Measurements from ENCODE around the gene HMGA1.

Gene HMGA1, protein sequence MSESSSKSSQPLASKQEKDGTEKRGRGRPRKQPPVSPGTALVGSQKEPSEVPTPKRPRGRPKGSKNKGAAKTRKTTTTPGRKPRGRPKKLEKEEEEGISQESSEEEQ

DNA sequence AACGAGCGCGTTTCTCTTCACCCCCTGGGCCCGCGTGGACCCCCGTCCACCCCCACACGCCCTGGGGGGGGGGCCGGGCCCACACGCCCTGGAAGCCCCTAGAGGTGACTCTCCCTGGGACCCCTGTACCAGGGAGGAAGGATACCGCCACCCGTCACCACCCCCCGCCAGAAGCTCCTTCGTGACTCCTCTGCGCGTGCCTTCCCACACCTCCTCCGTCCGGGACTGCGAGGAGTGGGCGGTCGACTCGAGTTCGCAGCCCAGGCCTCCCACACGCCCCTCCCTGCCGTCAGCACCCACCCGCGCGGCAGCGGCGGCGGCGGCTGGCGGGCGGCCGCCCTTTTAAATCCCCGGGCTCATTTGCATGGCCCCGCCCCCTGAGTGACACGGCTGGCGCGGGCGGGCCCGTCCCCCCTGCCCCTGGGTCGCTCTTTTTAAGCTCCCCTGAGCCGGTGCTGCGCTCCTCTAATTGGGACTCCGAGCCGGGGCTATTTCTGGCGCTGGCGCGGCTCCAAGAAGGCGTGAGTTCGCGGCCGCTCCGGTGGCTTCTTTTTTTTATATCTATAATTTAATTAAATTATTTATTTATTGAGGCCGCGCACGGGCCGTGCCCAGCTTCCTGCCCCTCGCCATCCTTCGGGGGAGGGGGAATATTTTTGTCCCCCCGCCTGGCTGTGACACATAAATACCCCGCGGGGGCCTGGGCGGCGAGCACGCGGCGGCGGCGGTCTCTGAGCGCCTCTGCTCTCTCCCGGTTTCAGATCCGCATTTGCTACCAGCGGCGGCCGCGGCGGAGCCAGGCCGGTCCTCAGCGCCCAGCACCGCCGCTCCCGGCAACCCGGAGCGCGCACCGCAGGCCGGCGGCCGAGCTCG, at the start of gene HMGA1:
TSS of gene HMGA1 (plus strand) at position 431 of the 873 bp plus-strand sequence. CDS start 3,908 bp downstream, outside the sequence.
- peaks cover 46% of the 10 kb centered on the region for H3K79me2 ChIP-seq (ENCODE audit: control insufficient read depth, insufficient read depth, low read length, unreplicated experiment)

DNA sequence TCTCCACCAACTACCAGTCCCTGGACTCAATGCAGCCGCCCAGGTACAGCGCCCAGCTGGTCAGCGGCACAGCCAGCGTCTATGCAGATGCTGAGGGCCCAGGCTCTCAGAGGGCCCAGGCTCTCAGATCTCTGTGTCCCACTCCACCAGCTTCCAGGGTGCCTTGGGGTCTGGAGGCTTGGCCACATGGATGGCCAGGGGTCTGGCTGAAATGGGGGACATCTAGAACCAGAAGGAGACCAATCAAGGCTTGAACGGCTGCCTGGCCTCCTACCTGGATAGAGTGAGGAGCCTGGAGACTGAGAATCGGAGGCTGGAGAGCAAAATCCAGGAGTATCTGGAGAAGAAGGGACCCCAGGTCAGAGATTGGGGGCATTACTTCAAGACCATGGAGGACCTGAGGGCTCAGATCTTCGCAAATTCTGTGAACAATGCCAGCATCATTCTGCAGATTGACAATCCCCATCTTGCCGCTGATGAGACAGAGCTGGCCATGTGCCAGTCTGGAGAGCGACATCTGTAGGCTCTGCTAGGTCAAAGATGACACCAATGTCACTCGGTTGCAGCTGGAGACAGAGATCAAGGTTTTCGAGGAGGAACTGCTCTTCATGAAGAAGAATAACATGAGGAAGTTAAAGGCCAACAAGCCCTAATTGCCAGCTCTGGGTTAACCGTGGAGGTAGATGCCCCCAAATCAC, 46.7 kb upstream of the HMGA1 start:
- H3K4me3 ChIP-seq (ENCODE audit: low read depth, low read length): no peak overlapping the region
- H3K27ac ChIP-seq (ENCODE audit: low read depth, low read length): no peak overlapping the region
- no peaks in the 10 kb centered on the region for H3K27me3 ChIP-seq (ENCODE audit: insufficient read depth, low read length)
- no peaks in the 10 kb centered on the region for H3K36me3 ChIP-seq (ENCODE audit: insufficient read depth, low read length)
- H3K79me2 ChIP-seq (ENCODE audit: control insufficient read depth, insufficient read depth, low read length, unreplicated experiment): no peaks in the 10 kb centered on the region
- no peaks in the 10 kb centered on the region for H3K4me1 ChIP-seq (ENCODE audit: control insufficient read depth, insufficient read depth, low read length, unreplicated experiment)
- H2AFZ ChIP-seq (ENCODE audit: low read length, unreplicated experiment): no peak overlapping the region

More for the DNA sequence above, at the start of gene HMGA1:
- H3K27ac ChIP-seq (ENCODE audit: low read depth, low read length): peak within 1 kb of the TSS; percentile 60
- H3K27me3 ChIP-seq (ENCODE audit: insufficient read depth, low read length): no peaks in the 10 kb centered on the region
- peak within 1 kb of the TSS; percentile 37 for H2AFZ ChIP-seq (ENCODE audit: low read length, unreplicated experiment)
- H3K36me3 ChIP-seq (ENCODE audit: insufficient read depth, low read length): peaks cover 8% of the 10 kb centered on the region; the same call in 1 of the 2 replicates
- H3K4me1 ChIP-seq (ENCODE audit: control insufficient read depth, insufficient read depth, low read length, unreplicated experiment): peaks cover 37% of the 10 kb centered on the region
- peak within 1 kb of the TSS; percentile 95 for H3K4me3 ChIP-seq (ENCODE audit: low read depth, low read length)

DNA sequence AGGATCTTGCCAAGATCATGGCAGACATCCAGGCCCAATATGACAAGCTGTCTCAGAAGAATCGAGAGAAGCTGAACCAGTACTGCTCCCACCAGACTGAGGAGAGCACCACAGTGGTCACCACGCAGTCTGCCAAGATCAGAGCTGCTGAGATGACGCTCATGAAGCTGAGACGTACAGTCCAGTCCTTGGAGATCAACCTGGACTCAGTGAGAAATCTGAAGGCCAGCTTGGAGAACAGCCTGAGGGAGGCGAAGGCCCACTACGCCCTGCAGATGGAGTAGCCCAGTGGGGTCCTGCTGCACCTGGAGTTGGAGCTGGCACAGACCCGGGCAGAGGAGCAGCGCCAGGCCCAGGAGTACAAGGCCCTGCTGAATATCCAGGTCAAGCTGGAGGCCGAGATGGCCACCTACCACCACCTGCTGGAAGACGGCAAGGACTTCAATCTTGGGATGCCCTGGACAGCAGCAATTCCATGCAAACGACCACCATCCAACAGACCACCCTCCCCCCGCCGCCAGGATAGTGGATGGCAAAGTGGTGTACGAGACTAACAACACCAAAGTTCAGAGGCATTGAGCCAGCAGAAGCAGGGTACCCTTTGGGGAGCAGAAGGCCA, 46.1 kb upstream of the HMGA1 start:
- Histone ChIP-seq H3K4me3 (ENCODE audit: low read depth, low read length) (no peak overlapping the region), H3K36me3 (ENCODE audit: insufficient read depth, low read length) (no peaks in the 10 kb centered on the region), H3K4me1 (ENCODE audit: control insufficient read depth, insufficient read depth, low read length, unreplicated experiment) (no peaks in the 10 kb centered on the region), H3K27me3 (ENCODE audit: insufficient read depth, low read length) (no peaks in the 10 kb centered on the region), H3K27ac (ENCODE audit: low read depth, low read length) (no peak overlapping the region), H2AFZ (ENCODE audit: low read length, unreplicated experiment) (no peak overlapping the region), H3K79me2 (ENCODE audit: control insufficient read depth, insufficient read depth, low read length, unreplicated experiment) (no peaks in the 10 kb centered on the region)

DNA sequence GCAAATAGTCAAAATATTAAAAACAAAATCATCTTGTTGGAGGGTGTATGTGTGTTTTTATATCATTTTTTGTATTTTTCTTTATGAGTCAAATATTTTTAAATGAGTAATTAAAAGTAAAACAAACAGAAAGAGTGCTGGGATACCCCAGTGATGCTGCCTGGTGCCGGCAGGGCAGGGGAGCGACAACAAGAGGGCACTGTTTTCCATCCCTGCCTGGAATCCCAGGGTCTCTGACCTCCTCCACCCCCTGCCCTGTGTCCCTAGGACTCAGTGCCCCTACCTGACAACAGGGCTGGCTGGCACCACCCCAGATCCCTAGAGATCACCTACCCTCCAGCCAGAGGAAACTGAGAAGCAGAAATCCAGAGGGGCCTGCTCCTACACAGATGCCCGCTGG, 41.9 kb upstream of the HMGA1 start:
- Histone ChIP-seq H3K4me3 (ENCODE audit: low read depth, low read length) (no peak overlapping the region), H3K79me2 (ENCODE audit: control insufficient read depth, insufficient read depth, low read length, unreplicated experiment) (no peaks in the 10 kb centered on the region), H2AFZ (ENCODE audit: low read length, unreplicated experiment) (no peak overlapping the region), H3K36me3 (ENCODE audit: insufficient read depth, low read length) (no peaks in the 10 kb centered on the region), H3K27me3 (ENCODE audit: insufficient read depth, low read length) (no peaks in the 10 kb centered on the region), H3K4me1 (ENCODE audit: control insufficient read depth, insufficient read depth, low read length, unreplicated experiment) (no peaks in the 10 kb centered on the region), H3K27ac (ENCODE audit: low read depth, low read length) (no peak overlapping the region)

DNA sequence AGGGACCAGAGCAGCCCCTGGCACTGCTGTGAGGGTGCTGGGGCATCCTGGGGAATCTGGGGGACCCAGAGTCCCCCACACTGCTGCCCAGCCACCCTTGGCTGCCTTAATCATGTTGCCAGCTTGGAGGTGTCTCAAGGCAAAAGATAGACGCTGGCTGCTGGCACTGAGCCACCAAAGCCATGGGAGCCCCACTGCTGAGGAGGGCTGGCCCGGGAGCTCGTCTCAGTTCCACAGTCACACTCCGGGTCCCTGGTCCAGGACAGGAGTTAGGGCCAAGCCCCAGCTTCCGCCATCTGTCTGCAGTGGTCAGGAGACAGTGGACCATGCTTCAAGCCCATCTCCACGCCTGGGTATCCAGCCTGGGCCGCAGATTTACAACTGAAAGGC, 41.0 kb upstream of the HMGA1 start:
- Histone ChIP-seq H3K27ac (ENCODE audit: low read depth, low read length) (no peak overlapping the region), H3K79me2 (ENCODE audit: control insufficient read depth, insufficient read depth, low read length, unreplicated experiment) (no peaks in the 10 kb centered on the region), H2AFZ (ENCODE audit: low read length, unreplicated experiment) (peak overlapping the region; percentile 89), H3K4me1 (ENCODE audit: control insufficient read depth, insufficient read depth, low read length, unreplicated experiment) (no peaks in the 10 kb centered on the region), H3K4me3 (ENCODE audit: low read depth, low read length) (no peak overlapping the region), H3K27me3 (ENCODE audit: insufficient read depth, low read length) (no peaks in the 10 kb centered on the region), H3K36me3 (ENCODE audit: insufficient read depth, low read length) (no peaks in the 10 kb centered on the region)

DNA sequence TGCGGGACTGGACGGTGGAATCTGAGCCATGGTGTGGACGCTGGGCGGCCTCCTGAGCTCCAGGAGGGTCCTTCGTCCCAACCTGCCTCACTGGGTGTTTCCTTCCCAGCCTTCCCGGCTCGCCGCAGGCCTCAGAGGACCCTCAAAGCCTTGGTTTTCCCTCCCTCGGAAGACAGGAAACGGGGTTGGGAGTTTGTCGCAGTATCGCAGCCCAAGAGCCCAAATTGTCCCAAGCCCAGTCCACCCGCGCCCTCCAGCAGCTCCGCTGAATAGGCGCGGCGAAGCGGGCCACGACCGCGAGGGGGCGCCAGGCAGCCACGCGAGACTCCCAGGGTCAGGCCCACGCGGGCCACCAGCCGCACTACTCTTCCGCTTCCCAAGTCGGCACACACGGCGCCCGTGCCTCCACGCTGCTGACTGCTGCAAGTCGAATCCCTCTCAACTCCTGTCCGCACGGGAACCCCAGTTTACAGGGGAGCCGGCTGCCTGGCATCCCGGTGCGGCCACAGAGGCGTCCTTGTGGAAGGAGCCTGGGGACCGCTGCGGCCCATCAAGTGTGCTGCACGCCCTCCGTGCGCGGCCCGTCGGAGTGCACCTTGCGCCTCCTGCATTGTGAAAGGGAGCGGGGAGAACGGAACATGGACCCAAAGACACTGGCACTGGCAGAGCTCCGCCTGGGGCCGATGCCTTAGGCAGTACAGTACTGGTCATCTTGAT, 40.4 kb upstream of the HMGA1 start:
- Histone ChIP-seq H3K27me3 (ENCODE audit: insufficient read depth, low read length) (no peaks in the 10 kb centered on the region), H3K27ac (ENCODE audit: low read depth, low read length) (no peak overlapping the region), H3K4me3 (ENCODE audit: low read depth, low read length) (peak overlapping the region; percentile 75)

DNA sequence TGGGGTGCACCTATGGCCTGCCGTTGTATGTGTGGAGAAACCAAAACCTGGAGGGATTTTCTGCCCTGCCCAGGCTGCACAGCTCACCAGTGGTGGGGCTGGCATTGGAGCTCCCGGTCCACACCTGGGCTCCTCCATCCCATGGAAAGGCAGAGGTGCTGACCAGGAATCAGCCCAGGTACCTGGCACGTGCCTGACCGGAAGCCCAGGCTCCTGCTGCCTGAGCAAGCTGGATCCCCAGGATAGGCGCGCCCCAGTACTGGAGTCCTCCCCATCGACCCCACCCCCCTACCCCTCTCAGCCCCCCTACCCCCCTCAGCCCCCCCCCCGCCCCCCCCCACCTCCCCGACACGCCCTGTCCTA, 39.9 kb upstream of the HMGA1 start:
- no peaks in the 10 kb centered on the region for H3K79me2 ChIP-seq (ENCODE audit: control insufficient read depth, insufficient read depth, low read length, unreplicated experiment)
- no peaks in the 10 kb centered on the region for H3K27me3 ChIP-seq (ENCODE audit: insufficient read depth, low read length)
- no peak overlapping the region for H3K27ac ChIP-seq (ENCODE audit: low read depth, low read length)
- no peaks in the 10 kb centered on the region for H3K4me1 ChIP-seq (ENCODE audit: control insufficient read depth, insufficient read depth, low read length, unreplicated experiment)
- H3K4me3 ChIP-seq (ENCODE audit: low read depth, low read length): peak overlapping the region; percentile 75
- peak overlapping the region; percentile 89 for H2AFZ ChIP-seq (ENCODE audit: low read length, unreplicated experiment)
- no peaks in the 10 kb centered on the region for H3K36me3 ChIP-seq (ENCODE audit: insufficient read depth, low read length)

More for the DNA sequence above, 40.4 kb upstream of the HMGA1 start:
- Histone ChIP-seq H3K36me3 (ENCODE audit: insufficient read depth, low read length) (no peaks in the 10 kb centered on the region), H3K79me2 (ENCODE audit: control insufficient read depth, insufficient read depth, low read length, unreplicated experiment) (no peaks in the 10 kb centered on the region), H3K4me1 (ENCODE audit: control insufficient read depth, insufficient read depth, low read length, unreplicated experiment) (no peaks in the 10 kb centered on the region), H2AFZ (ENCODE audit: low read length, unreplicated experiment) (peak overlapping the region; percentile 89)

DNA sequence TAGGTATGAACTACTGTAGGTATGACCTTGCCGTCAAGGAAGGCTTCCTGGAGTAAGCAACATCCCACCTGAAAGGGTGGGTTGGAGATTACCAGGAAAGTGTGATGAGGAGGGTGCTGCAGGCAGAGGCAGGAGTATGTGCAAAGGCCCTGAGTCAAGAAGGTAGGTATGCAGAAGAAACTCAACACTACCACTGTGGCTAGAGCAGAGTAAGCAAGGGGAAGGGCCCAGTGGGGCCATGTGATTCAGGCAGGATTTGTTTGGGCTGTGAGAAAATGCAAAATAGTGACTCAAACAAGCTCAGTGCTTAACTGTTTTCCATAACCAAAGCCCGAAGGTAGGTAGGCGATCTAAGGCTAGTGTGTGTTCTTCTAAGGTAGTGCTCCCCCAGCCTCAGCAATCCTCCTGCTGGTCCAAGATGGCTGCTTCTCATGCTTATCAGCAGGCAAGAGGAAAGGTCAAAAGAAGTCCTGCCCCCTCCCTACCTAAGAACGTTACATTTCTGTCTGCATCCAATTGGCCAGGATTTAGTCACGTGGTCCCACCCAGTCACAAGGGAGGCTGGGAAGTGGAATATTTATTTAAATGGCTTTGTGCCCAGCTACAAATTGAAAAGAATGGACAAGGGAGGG, 36.2 kb upstream of the HMGA1 start:
- no peaks in the 10 kb centered on the region for H3K27me3 ChIP-seq (ENCODE audit: insufficient read depth, low read length)
- no peak overlapping the region for H3K27ac ChIP-seq (ENCODE audit: low read depth, low read length)
- no peaks in the 10 kb centered on the region for H3K4me1 ChIP-seq (ENCODE audit: control insufficient read depth, insufficient read depth, low read length, unreplicated experiment)
- H3K4me3 ChIP-seq (ENCODE audit: low read depth, low read length): no peak overlapping the region
- no peak overlapping the region for H2AFZ ChIP-seq (ENCODE audit: low read length, unreplicated experiment)
- no peaks in the 10 kb centered on the region for H3K79me2 ChIP-seq (ENCODE audit: control insufficient read depth, insufficient read depth, low read length, unreplicated experiment)
- H3K36me3 ChIP-seq (ENCODE audit: insufficient read depth, low read length): no peaks in the 10 kb centered on the region

DNA sequence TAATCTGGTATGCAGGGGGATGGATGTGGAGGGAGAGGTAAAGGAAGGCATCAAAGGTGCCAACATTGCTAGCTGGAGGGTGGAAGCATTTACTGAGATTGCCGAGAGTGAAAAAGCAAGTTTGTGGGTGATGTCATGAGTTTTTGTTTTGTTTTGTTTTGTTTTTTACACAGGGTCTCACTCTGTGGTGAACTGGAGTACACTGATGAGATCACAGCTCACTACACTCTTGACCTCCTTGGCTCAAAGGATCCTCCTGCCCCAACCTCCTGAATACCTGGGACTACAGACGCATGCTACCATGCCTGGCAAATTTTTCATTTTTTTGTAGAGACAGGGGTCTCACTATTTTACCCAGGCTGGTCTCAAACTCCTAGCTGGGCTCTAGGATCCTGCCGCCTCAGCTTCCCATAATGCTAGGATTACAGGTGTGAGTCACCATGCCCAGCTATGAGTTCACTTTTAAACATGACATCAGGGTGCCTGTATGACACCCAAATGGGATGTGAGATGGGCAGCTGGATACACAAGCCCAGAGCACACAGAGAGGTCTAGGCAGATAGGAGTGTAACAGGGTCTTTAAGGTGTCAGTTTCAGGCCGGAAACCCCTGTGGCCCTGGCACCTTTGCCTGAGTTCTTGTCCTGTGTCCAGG, 35.1 kb upstream of the HMGA1 start:
- no peak overlapping the region for H2AFZ ChIP-seq (ENCODE audit: low read length, unreplicated experiment)
- H3K4me3 ChIP-seq (ENCODE audit: low read depth, low read length): no peak overlapping the region
- H3K4me1 ChIP-seq (ENCODE audit: control insufficient read depth, insufficient read depth, low read length, unreplicated experiment): no peaks in the 10 kb centered on the region
- no peaks in the 10 kb centered on the region for H3K27me3 ChIP-seq (ENCODE audit: insufficient read depth, low read length)
- no peaks in the 10 kb centered on the region for H3K79me2 ChIP-seq (ENCODE audit: control insufficient read depth, insufficient read depth, low read length, unreplicated experiment)
- H3K27ac ChIP-seq (ENCODE audit: low read depth, low read length): no peak overlapping the region
- H3K36me3 ChIP-seq (ENCODE audit: insufficient read depth, low read length): no peaks in the 10 kb centered on the region

All from ACC112 (cell line).